Measurements from ENCODE around the gene NMUR1.

- TF ChIP-seq CTCF (IDR thresholded peaks at IDR 0.05; ENCODE audit: low read length) (no peak), EZH2 (optimal IDR thresholded peaks at IDR 0.05; ENCODE audit: low read depth, low read length) (no peak)
These were observed 4.7 kb downstream of the NMUR1 start for GRCh38 chr2:231525248-231526163.
